Calu3 (cell line): ENCODE results near the gene CDC34. TPM values are rescaled to one million over a fixed set of nuclear protein-coding genes. Genes with fewer than 3 reads are reported as not detected.

Experiments
- BruUV-seq: library from RNA; stranded (reverse); fragments of 400-500 nt; replicated peaks from 2 replicates; lab custom pipeline; 2021; lab: Mats Ljungman, UMichigan
- CTCF ChIA-PET: fragments of 300-600 bp; sonication (Branson Sonifier 250); formaldehyde crosslinking; loops from one replicate; lab custom pipeline; 2022; ENCODE audit warnings: antibody characterized with exemption; lab: Charles Lee
- DNase-seq: peaks from one replicate; pipeline ENCODE4 v3.0.0; 2022
- H3K27ac Mint-ChIP-seq: one replicate; pipeline ENCODE4 v1.8.0; 2022; ENCODE audit warnings: mixed read lengths; ENCODE audit not compliant: unreplicated experiment
- H3K27me3 Mint-ChIP-seq: one replicate; pipeline ENCODE4 v1.8.0; 2022; ENCODE audit warnings: mixed read lengths; ENCODE audit not compliant: unreplicated experiment
- H3K36me3 Mint-ChIP-seq: one replicate; pipeline ENCODE4 v1.8.0; 2022; ENCODE audit warnings: mild to moderate bottlenecking, moderate library complexity, mixed read lengths; ENCODE audit not compliant: insufficient read depth, unreplicated experiment
- H3K4me1 Mint-ChIP-seq: one replicate; pipeline ENCODE4 v1.8.0; 2022; ENCODE audit warnings: mild to moderate bottlenecking, low read depth, mixed read lengths; ENCODE audit not compliant: unreplicated experiment
- H3K4me3 Mint-ChIP-seq: one replicate; pipeline ENCODE4 v1.8.0; 2022; ENCODE audit warnings: mild to moderate bottlenecking, low read depth, moderate library complexity, mixed read lengths; ENCODE audit not compliant: unreplicated experiment
- H3K9me3 Mint-ChIP-seq: one replicate; pipeline ENCODE4 v1.8.0; 2022; ENCODE audit warnings: low read depth, mixed read lengths; ENCODE audit not compliant: unreplicated experiment
- intact Hi-C: fragments of 100-400 bp; cut with micrococcal nuclease; formaldehyde crosslinking; loops from one replicate; pipeline ENCODE4 v1.10.0; 2022; ENCODE audit not compliant: unreplicated experiment
- total RNA-seq: library from RNA; stranded (reverse); gene quantifications from 2 replicates; pipeline ENCODE4 v1.2.3, GENCODE V29; 2022
- TF ChIP-seq, protein P1 (sequence below): fragments of 200-600 bp; IDR thresholded peaks from one replicate; pipeline ENCODE4 v1.8.0; 2022; ENCODE audit warnings: antibody characterized with exemption; ENCODE audit not compliant: unreplicated experiment

The CDC34 gene
- total RNA-seq, 1 experiment from 2014 or later = 50.6 TPM

- BruUV-seq = no TSS peak
- H3K27ac Mint-ChIP-seq = no peak overlapping the region
- no peak overlapping the region for H3K4me3 Mint-ChIP-seq
- no peaks in the 10 kb centered on the region for H3K9me3 Mint-ChIP-seq
- no peaks in the 10 kb centered on the region for H3K36me3 Mint-ChIP-seq
- TF ChIP-seq, protein P1, sequence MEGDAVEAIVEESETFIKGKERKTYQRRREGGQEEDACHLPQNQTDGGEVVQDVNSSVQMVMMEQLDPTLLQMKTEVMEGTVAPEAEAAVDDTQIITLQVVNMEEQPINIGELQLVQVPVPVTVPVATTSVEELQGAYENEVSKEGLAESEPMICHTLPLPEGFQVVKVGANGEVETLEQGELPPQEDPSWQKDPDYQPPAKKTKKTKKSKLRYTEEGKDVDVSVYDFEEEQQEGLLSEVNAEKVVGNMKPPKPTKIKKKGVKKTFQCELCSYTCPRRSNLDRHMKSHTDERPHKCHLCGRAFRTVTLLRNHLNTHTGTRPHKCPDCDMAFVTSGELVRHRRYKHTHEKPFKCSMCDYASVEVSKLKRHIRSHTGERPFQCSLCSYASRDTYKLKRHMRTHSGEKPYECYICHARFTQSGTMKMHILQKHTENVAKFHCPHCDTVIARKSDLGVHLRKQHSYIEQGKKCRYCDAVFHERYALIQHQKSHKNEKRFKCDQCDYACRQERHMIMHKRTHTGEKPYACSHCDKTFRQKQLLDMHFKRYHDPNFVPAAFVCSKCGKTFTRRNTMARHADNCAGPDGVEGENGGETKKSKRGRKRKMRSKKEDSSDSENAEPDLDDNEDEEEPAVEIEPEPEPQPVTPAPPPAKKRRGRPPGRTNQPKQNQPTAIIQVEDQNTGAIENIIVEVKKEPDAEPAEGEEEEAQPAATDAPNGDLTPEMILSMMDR = no peak
- CTCF ChIA-PET = interaction anchor here (0.8 kb wide), 1 partner anchor 43 kb away, joined by 3 read pairs; no protein-coding TSS in a partner anchor
- intact Hi-C loops = no loop called here
- peaks cover 32% of the 10 kb centered on the region for H3K27me3 Mint-ChIP-seq
- H3K4me1 Mint-ChIP-seq = no peaks in the 10 kb centered on the region
- DNase-seq = no peak
Observed at GRCh38 chr19:548886-549830, 17.6 kb downstream of the CDC34 start.

DNA sequence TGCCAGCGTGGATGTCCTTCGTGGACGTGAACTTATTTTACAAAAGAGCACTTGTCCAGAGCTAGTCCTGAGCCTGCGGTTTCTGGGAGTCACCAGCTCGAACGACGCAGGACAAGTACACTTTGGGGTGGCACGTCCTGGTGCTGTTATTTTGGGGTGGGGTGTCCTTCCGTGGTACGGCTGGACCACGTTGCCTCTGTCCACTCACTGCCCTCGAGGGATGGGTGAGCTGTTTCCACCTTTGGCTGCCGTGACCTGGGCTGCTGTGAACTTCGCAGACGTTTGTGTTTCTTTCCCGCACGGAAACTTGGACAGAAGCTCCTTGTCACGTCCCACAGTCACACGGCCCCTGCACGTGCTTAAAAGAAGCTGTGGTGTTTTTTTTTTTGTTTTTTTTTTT lies 23.3 kb downstream of the CDC34 start:
- H3K27me3 Mint-ChIP-seq = peaks cover 20% of the 10 kb centered on the region
- H3K4me3 Mint-ChIP-seq = no peak overlapping the region
- CTCF ChIA-PET = no interaction called here
- TF ChIP-seq, protein P1 = no peak
- DNase-seq = no peak
- no TSS peak for BruUV-seq
- intact Hi-C loops = no loop called here
- no peaks in the 10 kb centered on the region for H3K4me1 Mint-ChIP-seq
- H3K27ac Mint-ChIP-seq = no peak overlapping the region
- H3K9me3 Mint-ChIP-seq = no peaks in the 10 kb centered on the region
- H3K36me3 Mint-ChIP-seq = peaks cover 12% of the 10 kb centered on the region

GRCh38 chr19:555474-555808 lies 23.9 kb downstream of the CDC34 start:
- no peaks in the 10 kb centered on the region for H3K4me1 Mint-ChIP-seq
- no peak overlapping the region for H3K27ac Mint-ChIP-seq
- H3K4me3 Mint-ChIP-seq = no peak overlapping the region
- TF ChIP-seq, protein P1 = no peak
- BruUV-seq = no TSS peak
- CTCF ChIA-PET = interaction anchor here (0.7 kb wide), 1 partner anchor 20 kb away, joined by 4 read pairs; no protein-coding TSS in a partner anchor
- intact Hi-C loops = no loop called here
- DNase-seq = no peak
- no peaks in the 10 kb centered on the region for H3K9me3 Mint-ChIP-seq
- H3K27me3 Mint-ChIP-seq = peaks cover 20% of the 10 kb centered on the region
- H3K36me3 Mint-ChIP-seq = peaks cover 12% of the 10 kb centered on the region

- no peak overlapping the region for H3K4me3 Mint-ChIP-seq
Observed at GRCh38 chr19:556611-557382, 25.2 kb downstream of the CDC34 start.

More at GRCh38 chr19:556611-557382, 25.2 kb downstream of the CDC34 start:
- BruUV-seq = no TSS peak
- H3K9me3 Mint-ChIP-seq = no peaks in the 10 kb centered on the region
- CTCF ChIA-PET = interaction anchor here (0.7 kb wide), 1 partner anchor 160 kb away, joined by 3 read pairs; no protein-coding TSS in a partner anchor
- TF ChIP-seq, protein P1 = no peak
- H3K27me3 Mint-ChIP-seq = peaks cover 12% of the 10 kb centered on the region
- peaks cover 12% of the 10 kb centered on the region for H3K36me3 Mint-ChIP-seq
- H3K27ac Mint-ChIP-seq = no peak overlapping the region
- no peaks in the 10 kb centered on the region for H3K4me1 Mint-ChIP-seq
- DNase-seq = no peak
- intact Hi-C loops = no loop called here
